Measurements from ENCODE around the gene PCED1A. TPM values are rescaled to one million over a fixed set of nuclear protein-coding genes. Genes with fewer than 3 reads are reported as not detected.

Gene PCED1A
- total RNA-seq, 2 experiments from 2014 or later: 6.9 to 9.8 TPM

DNA sequence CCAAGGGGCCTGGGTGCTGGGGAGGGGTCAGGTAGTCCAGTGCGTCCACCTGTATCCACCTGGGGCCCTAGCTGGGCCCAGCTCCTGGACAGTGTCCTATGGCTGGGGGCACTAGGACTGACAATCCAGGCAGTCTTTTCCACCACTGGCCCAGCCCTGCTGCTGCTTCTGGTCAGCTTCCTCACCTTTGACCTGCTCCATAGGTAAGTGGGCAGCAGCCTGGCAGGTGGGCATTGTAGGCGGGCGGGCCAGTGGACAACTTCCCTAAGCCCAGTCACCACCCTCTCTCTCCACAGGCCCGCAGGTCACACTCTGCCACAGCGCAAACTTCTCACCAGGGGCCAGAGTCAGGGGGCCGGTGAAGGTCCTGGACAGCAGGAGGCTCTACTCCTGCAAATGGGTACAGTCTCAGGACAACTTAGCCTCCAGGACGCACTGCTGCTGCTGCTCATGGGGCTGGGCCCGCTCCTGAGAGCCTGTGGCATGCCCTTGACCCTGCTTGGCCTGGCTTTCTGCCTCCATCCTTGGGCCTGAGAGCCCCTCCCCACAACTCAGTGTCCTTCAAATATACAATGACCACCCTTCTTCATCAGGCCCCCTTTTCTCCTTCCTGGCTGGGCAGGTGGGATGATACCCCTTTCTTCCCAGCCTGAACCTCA lies 25.1 kb downstream of the PCED1A start:
- POLR2A ChIA-PET: no interaction called here
- BruUV-seq (replicated peaks): no TSS peak

DNA sequence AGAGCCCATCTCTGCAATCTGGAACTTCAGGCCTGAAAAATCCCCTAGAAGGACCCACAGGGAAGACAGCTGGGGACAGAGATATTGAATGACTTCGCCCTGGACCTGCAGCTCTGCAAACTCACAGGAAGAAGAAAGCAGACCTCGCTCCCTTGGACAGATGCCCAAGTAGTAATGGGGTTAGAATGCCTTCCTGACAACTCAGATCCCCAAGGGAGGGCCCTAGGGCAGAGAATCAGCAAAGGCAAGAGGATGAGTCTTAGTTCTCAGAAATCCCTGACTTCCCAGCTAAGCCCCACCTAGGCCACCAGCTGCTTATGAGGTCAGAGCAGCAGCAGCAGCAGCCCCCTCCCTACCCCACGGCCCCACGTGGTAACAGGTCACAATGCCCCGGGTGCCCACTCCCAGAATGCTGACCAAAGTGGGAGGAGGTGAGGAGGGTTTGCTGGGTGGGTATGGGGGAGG lies 25.8 kb downstream of the PCED1A start, which contains the start of gene C20orf141:
Gene C20orf141 (plus strand): TSS at position 401 of the 465 bp plus-strand sequence. CDS start 198 bp downstream, outside the sequence.
- no peaks in the 10 kb centered on the region for H4K20me1 ChIP-seq (ENCODE audit: insufficient read depth, low read length)
- TF ChIP-seq CTCF (conservative IDR thresholded peaks at IDR 0.05; ENCODE audit: low read length) (no peak), EZH2phosphoT487 (IDR thresholded peaks at IDR 0.05; ENCODE audit: borderline replicate concordance, low read depth, low read length) (no peak)
- no peaks in the 10 kb centered on the region for H3K36me3 ChIP-seq (ENCODE audit: insufficient read depth, low read length)
- no peak within 1 kb of the TSS for H3K27ac ChIP-seq (ENCODE audit: low read depth, low read length, poor library complexity, severe bottlenecking)
- ChIA-PET CTCF (ENCODE audit: unreplicated experiment) (no interaction called here), POLR2A (no interaction called here)
- H3K9me2 ChIP-seq (ENCODE audit: insufficient read depth, low read length): no peaks in the 10 kb centered on the region
- H3K4me3 ChIP-seq (ENCODE audit: low read depth, low read length, poor library complexity, severe bottlenecking): no peak within 1 kb of the TSS
- no peaks in the 10 kb centered on the region for H3K79me2 ChIP-seq (ENCODE audit: insufficient read depth, low read depth, low read length)
- H3K4me2 ChIP-seq (ENCODE audit: low read length): no peak within 1 kb of the TSS
- 0 out of 2 replicates have a peak, but pooled peaks cover 6% of the 10 kb centered on the region for H3K9me3 ChIP-seq (ENCODE audit: low read length)
- DNase-seq (ENCODE audit: low spot score): no peak
- BruUV-seq (replicated peaks): no TSS peak
- no peaks in the 10 kb centered on the region for H3K4me1 ChIP-seq (ENCODE audit: insufficient read depth, low read length, poor library complexity, severe bottlenecking)
- intact Hi-C loops (cut with micrococcal nuclease; ENCODE audit: unreplicated experiment): no loop called here
- no peak within 1 kb of the TSS for H2AFZ ChIP-seq (ENCODE audit: low read length)

More for the DNA sequence above, 25.1 kb downstream of the PCED1A start:
- CTCF ChIA-PET (ENCODE audit: unreplicated experiment): no interaction called here
- DNase-seq (ENCODE audit: low spot score): no peak
- no peaks in the 10 kb centered on the region for H4K20me1 ChIP-seq (ENCODE audit: insufficient read depth, low read length)
- no peaks in the 10 kb centered on the region for H3K36me3 ChIP-seq (ENCODE audit: insufficient read depth, low read length)
- H3K9me3 ChIP-seq (ENCODE audit: low read length): 0 out of 2 replicates have a peak, but pooled peaks cover 6% of the 10 kb centered on the region
- TF ChIP-seq EZH2phosphoT487 (IDR thresholded peaks at IDR 0.05; ENCODE audit: borderline replicate concordance, low read depth, low read length) (no peak), CTCF (conservative IDR thresholded peaks at IDR 0.05; ENCODE audit: low read length) (no peak)
- no peaks in the 10 kb centered on the region for H3K9me2 ChIP-seq (ENCODE audit: insufficient read depth, low read length)
- no peaks in the 10 kb centered on the region for H3K4me1 ChIP-seq (ENCODE audit: insufficient read depth, low read length, poor library complexity, severe bottlenecking)
- no peak overlapping the region for H3K27ac ChIP-seq (ENCODE audit: low read depth, low read length, poor library complexity, severe bottlenecking)
- intact Hi-C loops (cut with micrococcal nuclease; ENCODE audit: unreplicated experiment): no loop called here
- H3K4me3 ChIP-seq (ENCODE audit: low read depth, low read length, poor library complexity, severe bottlenecking): no peak overlapping the region
- no peaks in the 10 kb centered on the region for H3K79me2 ChIP-seq (ENCODE audit: insufficient read depth, low read depth, low read length)
- H3K4me2 ChIP-seq (ENCODE audit: low read length): no peak overlapping the region
- no peak overlapping the region for H2AFZ ChIP-seq (ENCODE audit: low read length)

DNA sequence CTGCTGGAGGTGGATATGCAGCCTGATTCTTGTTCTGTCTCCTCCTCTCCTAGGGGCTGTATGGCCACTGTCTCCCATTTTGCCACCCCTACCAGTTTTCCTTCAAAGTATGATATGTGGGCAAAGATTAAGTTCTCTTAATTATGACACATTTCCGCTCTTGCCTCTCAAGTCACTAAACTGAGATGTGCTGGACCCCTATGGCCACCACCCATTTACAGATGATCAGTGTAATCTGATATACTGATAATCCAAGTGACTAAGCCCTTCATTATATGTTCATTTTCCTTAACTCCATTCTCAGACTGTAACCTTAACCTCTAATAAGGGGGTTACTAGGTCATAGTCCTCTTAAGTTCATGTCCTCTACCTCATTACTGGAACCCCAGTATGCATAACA lies 26.4 kb downstream of the PCED1A start:
- no peak overlapping the region for H3K4me2 ChIP-seq (ENCODE audit: low read length)
- no peaks in the 10 kb centered on the region for H3K36me3 ChIP-seq (ENCODE audit: insufficient read depth, low read length)
- TF ChIP-seq CTCF (conservative IDR thresholded peaks at IDR 0.05; ENCODE audit: low read length) (no peak), EZH2phosphoT487 (IDR thresholded peaks at IDR 0.05; ENCODE audit: borderline replicate concordance, low read depth, low read length) (no peak)
- no peak overlapping the region for H3K4me3 ChIP-seq (ENCODE audit: low read depth, low read length, poor library complexity, severe bottlenecking)
- intact Hi-C loops (cut with micrococcal nuclease; ENCODE audit: unreplicated experiment): no loop called here
- no peaks in the 10 kb centered on the region for H3K9me2 ChIP-seq (ENCODE audit: insufficient read depth, low read length)
- ChIA-PET CTCF (ENCODE audit: unreplicated experiment) (no interaction called here), POLR2A (no interaction called here)
- H3K9me3 ChIP-seq (ENCODE audit: low read length): 0 out of 2 replicates have a peak, but pooled peaks cover 6% of the 10 kb centered on the region
- H3K79me2 ChIP-seq (ENCODE audit: insufficient read depth, low read depth, low read length): no peaks in the 10 kb centered on the region
- BruUV-seq (replicated peaks): no TSS peak
- H4K20me1 ChIP-seq (ENCODE audit: insufficient read depth, low read length): no peaks in the 10 kb centered on the region
- no peak overlapping the region for H2AFZ ChIP-seq (ENCODE audit: low read length)
- no peak overlapping the region for H3K27ac ChIP-seq (ENCODE audit: low read depth, low read length, poor library complexity, severe bottlenecking)
- no peak for DNase-seq (ENCODE audit: low spot score)
- H3K4me1 ChIP-seq (ENCODE audit: insufficient read depth, low read length, poor library complexity, severe bottlenecking): no peaks in the 10 kb centered on the region
